IMR-90 (cell line): ENCODE results near the gene RNF4. TPM values are rescaled to one million over a fixed set of nuclear protein-coding genes. Genes with fewer than 3 reads are reported as not detected.
A peak's percentile ranks its signal among the peaks of the same experiment; 100 is the strongest.

Experiments used
- ATAC-seq: fragments of 200-7000 bp; cut with Tn5 transposase; 2 replicates; pipeline ENCODE4 v1.9.1; 2020; ENCODE audit warnings: low read depth, mild to moderate bottlenecking, moderate library complexity
- BruUV-seq: library from RNA; stranded (reverse); fragments of 400-500 nt; replicated peaks from 2 replicates; lab custom pipeline; 2021; lab: Mats Ljungman, UMichigan
- CTCF ChIA-PET: fragments of 300-600 bp; formaldehyde crosslinking; extraction: SDS; loops from one replicate; lab custom pipeline; 2021; ENCODE audit warnings: antibody characterized with exemption; lab: Yijun Ruan, JAX
- POLR2A ChIA-PET: fragments of 300-600 bp; sonication (Branson Sonifier 250); formaldehyde crosslinking; loops from one replicate; lab custom pipeline; 2022; ENCODE audit warnings: antibody characterized with exemption; ENCODE audit not compliant: unreplicated experiment; lab: Charles Lee
- DNase-seq: peaks from one replicate; pipeline ENCODE4 v3.0.0; 2013
- H2AFZ ChIP-seq: replicated peaks from 2 replicates; pipeline ENCODE3; 2013; ENCODE audit warnings: low read length, mild to moderate bottlenecking; ENCODE audit not compliant: poor library complexity
- H2AK5ac ChIP-seq: 2 replicates; pipeline ENCODE4 v1.6.1; 2013; ENCODE audit warnings: low read depth, low read length, inconsistent platforms
- H2AK9ac ChIP-seq: replicated peaks from 2 replicates; pipeline ENCODE3; 2013; ENCODE audit warnings: mild to moderate bottlenecking, low read depth, low read length, moderate library complexity; ENCODE audit not compliant: poor library complexity
- H2BK120ac ChIP-seq: 2 replicates; pipeline ENCODE4 v1.6.1; 2013; ENCODE audit warnings: low read depth, low read length, inconsistent platforms
- H2BK15ac ChIP-seq: 3 replicates; pipeline ENCODE4 v1.6.1; 2013; ENCODE audit warnings: low read depth, low read length, inconsistent platforms
- H2BK20ac ChIP-seq: 2 replicates; pipeline ENCODE4 v1.6.1; 2013; ENCODE audit warnings: low read depth, mild to moderate bottlenecking, inconsistent platforms, low read length, moderate library complexity
- H2BK5ac ChIP-seq: 2 replicates; pipeline ENCODE4 v1.6.1; 2013; ENCODE audit warnings: mild to moderate bottlenecking, low read depth, low read length, inconsistent platforms; ENCODE audit not compliant: poor library complexity, severe bottlenecking
- H3K14ac ChIP-seq: replicated peaks from 2 replicates; pipeline ENCODE4 v1.6.1; 2013; ENCODE audit warnings: low read depth, low read length, inconsistent platforms
- H3K18ac ChIP-seq: 2 replicates; pipeline ENCODE4 v1.6.1; 2013; ENCODE audit warnings: low read depth, low read length, control low read depth
- H3K23ac ChIP-seq: 2 replicates; pipeline ENCODE4 v1.6.1; 2013; ENCODE audit warnings: low read depth, low read length, inconsistent platforms
- H3K27ac ChIP-seq: 2 replicates; pipeline ENCODE4 v1.5.1; 2013; ENCODE audit warnings: mild to moderate bottlenecking, control low read depth, low read length; ENCODE audit not compliant: insufficient read depth
- H3K27me3 ChIP-seq: 2 replicates; pipeline ENCODE4 v1.6.1; 2013; ENCODE audit warnings: low read length; ENCODE audit not compliant: control insufficient read depth, insufficient read depth
- H3K36me3 ChIP-seq: 2 replicates; pipeline ENCODE4 v1.6.1; 2013; ENCODE audit warnings: low read length, mixed read lengths; ENCODE audit not compliant: control insufficient read depth, insufficient read depth
- H3K4ac ChIP-seq: 2 replicates; pipeline ENCODE4 v1.6.1; 2013; ENCODE audit warnings: low read depth, low read length, inconsistent platforms
- H3K4me1 ChIP-seq: 2 replicates; pipeline ENCODE4 v1.6.1; 2013; ENCODE audit warnings: low read length, mixed read lengths; ENCODE audit not compliant: control insufficient read depth, insufficient read depth
- H3K4me2 ChIP-seq: 2 replicates; pipeline ENCODE4 v1.6.1; 2013; ENCODE audit warnings: low read depth, mild to moderate bottlenecking, control low read depth, low read length, moderate library complexity
- H3K4me3 ChIP-seq: 2 replicates; pipeline ENCODE4 v1.5.1; 2013; ENCODE audit warnings: low read depth, mild to moderate bottlenecking, control low read depth, low read length, moderate library complexity; ENCODE audit not compliant: insufficient read depth
- H3K56ac ChIP-seq: 2 replicates; pipeline ENCODE4 v1.6.1; 2013; ENCODE audit warnings: low read length, inconsistent platforms; ENCODE audit not compliant: insufficient read depth; ENCODE audit errors: extremely low read depth
- H3K79me1 ChIP-seq, 2 experiments: 2 replicates each; pipeline ENCODE4 v1.6.1; 2013; ENCODE audit warnings: low read length in 2 of 2, inconsistent platforms in 1 of 2, low read depth in 1 of 2
- H3K9ac ChIP-seq: 2 replicates; pipeline ENCODE4 v1.6.1; 2013; ENCODE audit warnings: low read depth, low read length, control low read depth
- H3K9me1 ChIP-seq: 2 replicates; pipeline ENCODE4 v1.6.1; 2013; ENCODE audit warnings: low read length, inconsistent platforms; ENCODE audit not compliant: insufficient read depth
- H3K9me3 ChIP-seq: 2 replicates; pipeline ENCODE4 v1.6.1; 2013; ENCODE audit warnings: low read length; ENCODE audit not compliant: control insufficient read depth, insufficient read depth
- H4K20me1 ChIP-seq: 2 replicates; pipeline ENCODE4 v1.6.1; 2013; ENCODE audit warnings: low read length, inconsistent platforms; ENCODE audit not compliant: insufficient read depth
- H4K5ac ChIP-seq: 2 replicates; pipeline ENCODE4 v1.6.1; 2013; ENCODE audit warnings: mild to moderate bottlenecking, low read depth, low read length, control low read depth
- H4K8ac ChIP-seq, 2 experiments: 2 replicates each; pipeline ENCODE4 v1.6.1; 2013; ENCODE audit warnings: low read depth in 2 of 2, low read length in 2 of 2, control low read depth in 1 of 2, inconsistent platforms in 1 of 2
- H4K91ac ChIP-seq: 2 replicates; pipeline ENCODE4 v1.6.1; 2013; ENCODE audit warnings: low read depth, low read length, inconsistent platforms; ENCODE audit not compliant: insufficient read depth
- BHLHE40 ChIP-seq: fragments of 150-350 bp; IDR thresholded peaks from 2 replicates; pipeline ENCODE4 v1.6.1; 2016; ENCODE audit warnings: mild to moderate bottlenecking, low read depth, low read length
- CEBPB ChIP-seq: IDR thresholded peaks from 2 replicates; pipeline ENCODE4 v1.6.1; 2012; ENCODE audit warnings: low read depth, low read length, improper control_type of control experiment
- CHD1 ChIP-seq: IDR thresholded peaks from 2 replicates; pipeline ENCODE4 v1.6.1; 2012; ENCODE audit warnings: low read depth, low read length, improper control_type of control experiment
- FOS ChIP-seq: fragments of 150-350 bp; IDR thresholded peaks from 2 replicates; pipeline ENCODE4 v1.6.1; 2016; ENCODE audit warnings: low read depth, low read length
- MAFK ChIP-seq: IDR thresholded peaks from 2 replicates; pipeline ENCODE4 v1.6.1; 2012; ENCODE audit warnings: low read depth, low read length, improper control_type of control experiment
- MAZ ChIP-seq: IDR thresholded peaks from 2 replicates; pipeline ENCODE4 v1.6.1; 2012; ENCODE audit warnings: low read depth, mild to moderate bottlenecking, low read length, improper control_type of control experiment, moderate library complexity, borderline replicate concordance
- MXI1 ChIP-seq: IDR thresholded peaks from 2 replicates; pipeline ENCODE4 v1.6.1; 2012; ENCODE audit warnings: low read depth, mild to moderate bottlenecking, low read length, moderate library complexity, borderline replicate concordance
- NFE2L2 ChIP-seq: fragments of 150-350 bp; IDR thresholded peaks from 2 replicates; pipeline ENCODE4 v1.6.1; 2016; ENCODE audit warnings: low read depth, mild to moderate bottlenecking, low read length
- POLR2A ChIP-seq: IDR thresholded peaks from 2 replicates; pipeline ENCODE4 v1.6.1; 2012; ENCODE audit warnings: mild to moderate bottlenecking, low read depth, low read length
- RAD21 ChIP-seq: IDR thresholded peaks from 2 replicates; pipeline ENCODE4 v1.6.1; 2012; ENCODE audit warnings: low read length, improper control_type of control experiment
- RCOR1 ChIP-seq: IDR thresholded peaks from 2 replicates; pipeline ENCODE4 v1.6.1; 2012; ENCODE audit warnings: mild to moderate bottlenecking, low read length, improper control_type of control experiment; ENCODE audit not compliant: insufficient replicate concordance
- RFX5 ChIP-seq: IDR thresholded peaks from 2 replicates; pipeline ENCODE4 v1.8.0; 2012; ENCODE audit warnings: low read depth, mild to moderate bottlenecking, low read length, moderate library complexity
- SMC3 ChIP-seq: fragments of 150-350 bp; IDR thresholded peaks from 2 replicates; pipeline ENCODE4 v1.6.1; 2016; ENCODE audit warnings: low read depth, mild to moderate bottlenecking, antibody characterized with exemption, low read length, moderate library complexity
- WGBS, 2 experiments: methylation state at CpG; one replicate each; pipeline versions ENCODE4 v1.1.5 to v1.1.7; 2013; ENCODE audit warnings: missing lambda C conversion rate in 2 of 2; ENCODE audit not compliant: insufficient read length in 1 of 2; ENCODE audit errors: extremely low coverage in 2 of 2; 5-methylcytosine and 5-hydroxymethylcytosine counted together
- dilution Hi-C: fragments of 300-500 bp; cut with HindIII; formaldehyde crosslinking; loops from one replicate; pipeline ENCODE4 v1.14.3; 2018; ENCODE audit warnings: low sequenced_read_pairs; ENCODE audit not compliant: unreplicated experiment
- in situ Hi-C: fragments of 300-500 bp; cut with MboI; formaldehyde crosslinking; loops from 3 replicates; pipeline ENCODE4 v1.14.3; 2019; ENCODE audit warnings: low sequenced_read_pairs, inconsistent platforms, mixed read lengths
- intact Hi-C: fragments of 100-400 bp; cut with micrococcal nuclease; formaldehyde crosslinking; loops from 2 replicates; pipeline ENCODE4 v1.10.0; 2022
- polyA plus RNA-seq, 3 experiments: library from polyadenylated mRNA; depleted of rRNA; stranded (reverse); fragments of >200 nt; gene quantifications; 2 replicates each; pipeline ENCODE4 v1.2.3, GENCODE V29; 2012; ENCODE audit warnings: low replicate concordance in 1 of 3
- total RNA-seq: library from RNA; depleted of rRNA; stranded (reverse); fragments of >200 nt; gene quantifications from 2 replicates; pipeline ENCODE4 v1.2.3, GENCODE V29; 2012
- TF ChIP-seq, protein P1 (sequence below): fragments of 150-350 bp; IDR thresholded peaks from 2 replicates; pipeline ENCODE4 v1.6.1; 2017; ENCODE audit warnings: mild to moderate bottlenecking, antibody characterized with exemption, low read length, low read depth
- TF ChIP-seq, protein P2 (sequence below): fragments of 150-350 bp; IDR thresholded peaks from 2 replicates; pipeline ENCODE4 v1.6.1; 2016; ENCODE audit warnings: low read depth, mild to moderate bottlenecking, low read length, moderate library complexity, borderline replicate concordance

Gene RNF4
- total and polyA plus RNA-seq, 2 of the 4 experiments (the other 2 are of a cell fraction), result 63.8 to 73.8 TPM

DNA sequence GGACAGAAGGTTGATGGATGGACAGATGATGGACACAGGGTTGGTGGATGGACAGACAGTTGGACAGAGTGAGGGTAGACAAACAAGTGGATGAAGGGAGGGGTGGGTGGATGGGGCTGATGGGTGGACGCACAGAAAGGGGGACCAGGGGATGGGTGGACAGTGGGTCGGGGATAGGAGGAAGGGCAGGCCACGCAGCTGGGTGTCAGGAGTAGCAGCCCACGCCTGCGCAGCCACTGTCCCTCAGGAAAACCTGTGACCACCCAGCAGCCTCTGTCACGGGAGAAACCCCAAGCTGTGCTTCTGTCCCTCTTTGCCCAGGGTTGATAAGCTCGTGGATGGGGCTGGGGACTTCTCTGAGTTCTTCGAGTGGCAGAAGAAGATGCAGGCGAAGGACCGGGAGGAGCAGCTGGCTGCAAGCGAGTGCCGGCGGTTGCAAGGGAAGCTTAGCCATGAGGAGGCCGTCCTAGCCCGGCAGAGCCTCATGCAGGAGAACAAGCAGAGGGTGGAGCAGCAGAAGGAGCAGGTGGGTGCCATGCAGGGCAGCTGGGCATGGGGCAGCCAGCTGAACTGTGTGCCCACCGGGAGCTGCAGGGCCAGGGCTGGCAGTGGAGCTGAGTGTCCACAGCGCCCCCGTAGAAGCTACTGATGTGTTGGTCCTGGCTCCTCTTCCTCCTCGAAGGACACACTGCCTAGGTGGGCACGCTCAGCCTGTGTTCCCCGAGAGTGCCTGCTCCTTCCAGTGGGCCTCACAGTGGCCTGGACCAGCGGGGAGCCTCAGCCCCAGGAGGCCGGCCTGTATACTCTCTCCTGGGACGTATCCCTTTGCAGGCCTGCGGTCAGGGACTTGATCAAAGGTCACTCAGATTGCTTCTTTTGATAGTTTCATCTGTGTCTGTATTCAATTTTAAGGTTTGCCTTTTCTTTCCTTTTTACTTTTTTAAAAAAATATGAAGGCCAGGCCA lies 16.8 kb upstream of the RNF4 start:
- Histone ChIP-seq H3K9me3 (no peaks in the 10 kb centered on the region), H4K8ac (no peak overlapping the region), H4K91ac (no peak overlapping the region), H3K4me1 (no peaks in the 10 kb centered on the region), H3K79me1 (no peaks in the 10 kb centered on the region), H4K5ac (no peak overlapping the region), H3K9ac (no peak overlapping the region), H3K14ac (no peak overlapping the region), H2BK20ac (no peak overlapping the region), H3K18ac (no peak overlapping the region), H3K27me3 (peaks cover 25% of the 10 kb centered on the region), H3K27ac (no peak overlapping the region), H3K23ac (no peak overlapping the region), H3K36me3 (no peaks in the 10 kb centered on the region), H2BK5ac (no peak overlapping the region), H3K9me1 (no peaks in the 10 kb centered on the region), H3K4me3 (no peak overlapping the region), H2AK9ac (peak overlapping the region; percentile 37), H2BK120ac (no peak overlapping the region), H2BK15ac (no peak overlapping the region), H3K4me2 (no peak overlapping the region), H4K20me1 (no peaks in the 10 kb centered on the region; the same call in 1 of the 2 replicates), H2AFZ (no peak overlapping the region), H3K4ac (no peak overlapping the region), H3K56ac (no peak overlapping the region), H2AK5ac (no peak overlapping the region)
- CTCF ChIA-PET, result no interaction called here
- intact Hi-C loops, result no loop called here
- no peak for DNase-seq
- WGBS, 2 experiments, result 65% methylated on average over 16 of the region's 25 CpGs; no CpG with 5 or more reads in 1 of the 2 experiments
- no TSS peak for BruUV-seq
- POLR2A ChIA-PET, result no interaction called here
- in situ Hi-C loops, result no loop called here
- no peak for ATAC-seq
- dilution Hi-C loops, result no loop called here
- TF ChIP-seq NFE2L2 (no peak), CHD1 (no peak), MXI1 (no peak), FOS (no peak), MAFK (no peak), RFX5 (no peak), POLR2A (no peak), RAD21 (no peak), RCOR1 (no peak), SMC3 (no peak), CEBPB (no peak), BHLHE40 (no peak), MAZ (no peak)
- TF ChIP-seq, protein P1, sequence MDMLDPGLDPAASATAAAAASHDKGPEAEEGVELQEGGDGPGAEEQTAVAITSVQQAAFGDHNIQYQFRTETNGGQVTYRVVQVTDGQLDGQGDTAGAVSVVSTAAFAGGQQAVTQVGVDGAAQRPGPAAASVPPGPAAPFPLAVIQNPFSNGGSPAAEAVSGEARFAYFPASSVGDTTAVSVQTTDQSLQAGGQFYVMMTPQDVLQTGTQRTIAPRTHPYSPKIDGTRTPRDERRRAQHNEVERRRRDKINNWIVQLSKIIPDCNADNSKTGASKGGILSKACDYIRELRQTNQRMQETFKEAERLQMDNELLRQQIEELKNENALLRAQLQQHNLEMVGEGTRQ, result no peak
- TF ChIP-seq, protein P2, sequence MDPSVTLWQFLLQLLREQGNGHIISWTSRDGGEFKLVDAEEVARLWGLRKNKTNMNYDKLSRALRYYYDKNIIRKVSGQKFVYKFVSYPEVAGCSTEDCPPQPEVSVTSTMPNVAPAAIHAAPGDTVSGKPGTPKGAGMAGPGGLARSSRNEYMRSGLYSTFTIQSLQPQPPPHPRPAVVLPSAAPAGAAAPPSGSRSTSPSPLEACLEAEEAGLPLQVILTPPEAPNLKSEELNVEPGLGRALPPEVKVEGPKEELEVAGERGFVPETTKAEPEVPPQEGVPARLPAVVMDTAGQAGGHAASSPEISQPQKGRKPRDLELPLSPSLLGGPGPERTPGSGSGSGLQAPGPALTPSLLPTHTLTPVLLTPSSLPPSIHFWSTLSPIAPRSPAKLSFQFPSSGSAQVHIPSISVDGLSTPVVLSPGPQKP, result no peak
